Sigmoid colon (tissue), 3 donors: ENCODE measurements around the gene ZNF396.

Source experiments
- CTCF ChIP-seq, 4 experiments: fragments of 450-650 bp in 3 of 4; fragments of 200-600 bp in 1 of 4; IDR thresholded peaks; one replicate each; pipeline ENCODE4 v1.5.1; 2016 to 2019; ENCODE audit warnings: antibody characterized with exemption in 4 of 4, mild to moderate bottlenecking in 3 of 4, moderate library complexity in 2 of 4
- POLR2A ChIP-seq, 2 donors: fragments of 450-650 bp; IDR thresholded peaks; one replicate each; pipeline ENCODE4 v1.6.1; 2016; ENCODE audit warnings: antibody characterized with exemption in 2 of 2, mild to moderate bottlenecking in 2 of 2, moderate library complexity in 2 of 2

GRCh38 chr18:35424356-35424755, 47.2 kb upstream of the ZNF396 start:
- TF ChIP-seq CTCF (IDR thresholded peaks at IDR 0.05) (no peak), POLR2A (IDR thresholded peaks at IDR 0.05) (no peak)
